Measurements from ENCODE around the gene PRDM7. TPM values are rescaled to one million over a fixed set of nuclear protein-coding genes. Genes with fewer than 3 reads are reported as not detected.

The PRDM7 gene
- total RNA-seq, 4 donors from 2014 or later = not detected

DNA sequence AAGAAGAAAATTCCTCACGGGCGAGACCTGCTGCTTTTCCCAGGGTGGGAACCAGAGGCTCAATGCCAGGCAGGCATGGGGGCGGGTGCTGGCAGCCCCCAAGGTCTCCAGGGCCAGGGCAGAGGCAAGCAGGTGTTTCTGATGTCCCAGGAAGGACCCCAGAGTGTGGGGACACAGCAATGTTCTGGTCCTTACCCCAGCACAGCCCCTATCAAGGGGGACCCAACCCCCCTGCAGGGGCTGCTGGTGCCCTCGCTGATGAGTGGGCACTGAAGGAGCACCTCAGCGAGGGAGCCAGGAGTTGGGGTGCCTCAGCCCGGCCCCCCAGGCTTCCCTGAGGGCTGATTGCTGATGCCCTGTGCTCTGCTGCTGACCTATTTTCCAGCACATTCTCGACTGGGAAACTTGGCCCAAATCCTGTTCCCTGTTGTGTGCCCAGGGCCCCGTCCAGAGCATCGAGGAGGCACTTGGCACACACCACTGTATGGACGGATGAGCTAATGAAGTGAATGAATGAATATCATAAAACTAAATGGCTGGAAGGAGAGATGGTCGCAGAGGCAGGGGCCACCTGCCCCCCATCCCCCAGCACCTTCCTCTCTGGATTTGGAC lies 60.7 kb downstream of the PRDM7 start:
- H3K4me1 ChIP-seq = peaks cover 0 to 30% (median 13%) of the 10 kb centered on the region in 3 donors
- no peak overlapping the region for H3K27ac ChIP-seq
- WGBS, 2 donors (ENCODE audit: low coverage in 1 of 2) = 40 to 84% methylated on average over 2 to 4 of the region's 11 CpGs
- no peak for ATAC-seq
- H3K9me3 ChIP-seq = no peaks in the 10 kb centered on the region
- no peak for TF ChIP-seq POLR2A (IDR thresholded peaks at IDR 0.05)
- no peak for TF ChIP-seq EP300 (IDR thresholded peaks at IDR 0.05)
- no peak for TF ChIP-seq POLR2AphosphoS5 (IDR thresholded peaks at IDR 0.05)
- TF ChIP-seq, protein P1, sequence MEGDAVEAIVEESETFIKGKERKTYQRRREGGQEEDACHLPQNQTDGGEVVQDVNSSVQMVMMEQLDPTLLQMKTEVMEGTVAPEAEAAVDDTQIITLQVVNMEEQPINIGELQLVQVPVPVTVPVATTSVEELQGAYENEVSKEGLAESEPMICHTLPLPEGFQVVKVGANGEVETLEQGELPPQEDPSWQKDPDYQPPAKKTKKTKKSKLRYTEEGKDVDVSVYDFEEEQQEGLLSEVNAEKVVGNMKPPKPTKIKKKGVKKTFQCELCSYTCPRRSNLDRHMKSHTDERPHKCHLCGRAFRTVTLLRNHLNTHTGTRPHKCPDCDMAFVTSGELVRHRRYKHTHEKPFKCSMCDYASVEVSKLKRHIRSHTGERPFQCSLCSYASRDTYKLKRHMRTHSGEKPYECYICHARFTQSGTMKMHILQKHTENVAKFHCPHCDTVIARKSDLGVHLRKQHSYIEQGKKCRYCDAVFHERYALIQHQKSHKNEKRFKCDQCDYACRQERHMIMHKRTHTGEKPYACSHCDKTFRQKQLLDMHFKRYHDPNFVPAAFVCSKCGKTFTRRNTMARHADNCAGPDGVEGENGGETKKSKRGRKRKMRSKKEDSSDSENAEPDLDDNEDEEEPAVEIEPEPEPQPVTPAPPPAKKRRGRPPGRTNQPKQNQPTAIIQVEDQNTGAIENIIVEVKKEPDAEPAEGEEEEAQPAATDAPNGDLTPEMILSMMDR (IDR thresholded peaks at IDR 0.05) = no peak
- no peaks in the 10 kb centered on the region for H3K36me3 ChIP-seq
- no peaks in the 10 kb centered on the region for H3K27me3 ChIP-seq
- H3K4me3 ChIP-seq = no peak overlapping the region

DNA sequence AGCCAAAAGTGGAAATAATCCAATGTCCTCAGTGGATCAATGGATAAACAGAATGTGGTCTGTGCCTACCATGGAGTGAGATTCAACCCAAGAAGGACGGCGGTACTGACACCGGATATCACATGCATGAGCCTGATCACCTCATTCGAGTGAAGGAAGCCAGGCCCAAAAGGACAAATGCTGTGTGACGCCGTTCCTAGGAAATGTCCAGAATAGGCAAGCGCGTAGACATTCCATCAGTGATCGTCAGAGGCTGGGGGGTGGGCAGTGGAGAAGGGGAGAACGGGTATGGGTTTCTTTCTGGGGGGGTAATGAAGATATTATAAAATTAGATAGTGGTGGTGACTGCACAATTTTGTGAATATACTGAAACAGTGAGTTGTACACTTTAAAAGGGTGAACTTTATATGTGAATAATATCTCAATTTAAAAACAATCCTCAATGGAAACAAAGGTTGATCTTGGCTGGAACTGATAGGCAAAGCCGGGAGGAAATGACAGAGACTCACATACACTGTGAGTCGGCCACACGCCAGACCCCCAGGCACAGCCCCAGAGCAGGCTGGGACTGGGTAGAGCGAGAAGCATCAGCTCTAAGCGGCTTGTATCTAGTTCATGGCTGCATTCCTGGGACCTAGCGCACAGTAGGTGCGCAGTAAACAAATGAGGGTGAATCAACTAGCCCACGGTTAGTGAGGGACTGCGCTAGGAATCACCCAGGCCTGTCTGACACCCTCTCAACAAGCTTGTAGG lies 61.4 kb downstream of the PRDM7 start:
- Histone ChIP-seq H3K27ac (no peak overlapping the region), H3K9me3 (no peaks in the 10 kb centered on the region), H3K36me3 (no peaks in the 10 kb centered on the region), H3K4me3 (no peak overlapping the region), H3K27me3 (no peaks in the 10 kb centered on the region), H3K4me1 (peaks cover 0 to 27% (median 13%) of the 10 kb centered on the region in 3 donors)
- 79 to 82% methylated on average over 13 to 19 of the region's 19 CpGs for WGBS, 2 donors (ENCODE audit: low coverage in 1 of 2)
- ATAC-seq = no peak
- TF ChIP-seq POLR2AphosphoS5 (IDR thresholded peaks at IDR 0.05) = no peak
- TF ChIP-seq, protein P1 (IDR thresholded peaks at IDR 0.05) = no peak
- no peak for TF ChIP-seq EP300 (IDR thresholded peaks at IDR 0.05)

DNA sequence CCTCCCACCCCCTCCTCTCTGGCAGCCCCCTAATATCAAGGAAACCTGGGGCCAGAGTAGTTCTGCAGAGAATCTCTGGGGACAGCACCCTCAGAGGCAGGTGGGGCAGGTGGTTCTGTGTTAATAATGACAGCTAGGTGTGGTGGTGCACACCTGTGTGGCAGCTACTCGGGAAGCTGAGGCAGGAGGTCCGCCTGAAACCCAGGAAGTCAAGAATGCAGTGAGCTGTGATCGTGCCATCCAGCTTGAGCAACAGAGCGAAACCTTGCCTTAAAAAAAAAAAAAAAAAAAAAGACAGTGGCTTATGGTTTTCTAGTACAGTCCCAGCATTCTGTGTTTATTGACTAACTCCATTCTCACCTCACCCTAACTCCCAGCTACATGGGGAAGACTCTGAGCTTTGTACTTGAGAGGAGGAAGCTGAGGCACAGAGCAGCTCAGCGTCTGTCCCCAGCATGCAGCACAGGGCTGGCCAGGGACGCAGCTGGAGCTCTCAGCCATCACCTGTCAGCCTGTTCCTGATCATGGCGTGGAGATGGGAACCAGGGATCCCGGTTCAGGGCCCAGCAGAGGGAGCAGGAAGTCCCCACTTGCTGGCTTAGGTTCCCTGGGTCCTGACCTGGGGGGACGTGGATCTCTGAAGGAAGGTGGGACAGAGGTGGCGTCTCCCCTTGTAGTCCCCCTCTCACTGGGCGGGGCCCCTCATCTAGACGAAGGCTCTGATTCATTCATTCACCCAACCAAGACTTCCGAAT lies 64.0 kb downstream of the PRDM7 start:
- Histone ChIP-seq H3K4me3 (no peak overlapping the region), H3K36me3 (no peaks in the 10 kb centered on the region), H3K9me3 (no peaks in the 10 kb centered on the region), H3K27me3 (no peaks in the 10 kb centered on the region), H3K4me1 (peaks cover 0 to 2% (median 0%) of the 10 kb centered on the region in 3 donors), H3K27ac (no peak overlapping the region)
- TF ChIP-seq POLR2A (IDR thresholded peaks at IDR 0.05) = no peak
- no peak for TF ChIP-seq EP300 (IDR thresholded peaks at IDR 0.05)
- TF ChIP-seq POLR2AphosphoS5 (IDR thresholded peaks at IDR 0.05) = no peak
- TF ChIP-seq, protein P1 (IDR thresholded peaks at IDR 0.05) = no peak
- ATAC-seq = no peak
- 50% methylated on average over 1 of the region's 13 CpGs; no CpG with 5 or more reads in 1 of the 2 donors for WGBS, 2 donors (ENCODE audit: low coverage in 1 of 2)

DNA sequence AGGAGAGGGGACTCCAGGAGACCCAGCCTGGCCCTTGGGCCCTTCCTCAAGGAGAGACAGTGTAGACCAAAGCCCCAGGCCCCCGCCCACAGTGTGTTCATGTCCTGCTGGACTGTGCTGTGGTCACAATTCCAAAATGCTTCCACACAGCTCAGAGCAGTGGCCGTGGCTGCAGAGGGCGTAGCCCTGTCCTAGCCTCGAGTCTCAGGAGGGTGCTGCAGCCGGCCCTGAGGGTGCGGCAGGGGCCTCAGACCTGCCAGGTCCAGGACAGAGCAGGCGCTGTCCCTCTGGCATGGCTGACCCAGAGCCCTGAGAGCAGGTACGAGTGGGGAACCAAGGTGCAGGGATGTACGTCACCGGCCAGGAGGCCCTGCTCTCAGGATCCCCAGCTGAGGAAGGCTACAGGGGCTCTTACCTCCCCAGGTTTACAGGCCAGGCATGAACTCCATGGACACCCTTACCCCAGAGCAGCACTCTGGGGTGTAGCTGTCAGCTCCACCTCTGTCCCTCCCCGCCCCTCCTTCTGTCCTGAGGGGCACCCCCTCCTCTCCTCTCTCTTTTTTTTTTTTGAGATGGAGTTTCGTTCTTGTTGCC lies 65.1 kb downstream of the PRDM7 start:
- no peak for ATAC-seq
- no peaks in the 10 kb centered on the region for H3K27me3 ChIP-seq
- WGBS, 2 donors (ENCODE audit: low coverage in 1 of 2) = no CpG with 5 or more reads among the region's 12 CpGs

More for the DNA sequence above, 65.1 kb downstream of the PRDM7 start:
- Histone ChIP-seq H3K9me3 (no peaks in the 10 kb centered on the region), H3K27ac (no peak overlapping the region), H3K36me3 (no peaks in the 10 kb centered on the region), H3K4me1 (no peaks in the 10 kb centered on the region), H3K4me3 (no peak overlapping the region)
- no peak for TF ChIP-seq POLR2A (IDR thresholded peaks at IDR 0.05)
- TF ChIP-seq, protein P1 (IDR thresholded peaks at IDR 0.05) = no peak
- no peak for TF ChIP-seq POLR2AphosphoS5 (IDR thresholded peaks at IDR 0.05)
- TF ChIP-seq EP300 (IDR thresholded peaks at IDR 0.05) = no peak

Data from gastroesophageal sphincter (tissue), 4 donors.